Lower leg skin (tissue), 4 donors: Measurements from ENCODE around the gene ATP6V0A1. TPM values are rescaled to one million over a fixed set of nuclear protein-coding genes. Genes with fewer than 3 reads are reported as not detected.

Experiments
- DNase-seq, 2 donors: peaks; one replicate each; pipeline ENCODE4 v3.0.0-alpha.2; 2019; ENCODE audit warnings: low spot score in 2 of 2
- H3K4me3 ChIP-seq: fragments of 200-600 bp; sonication (generic); 2 replicates; pipeline ENCODE4 v1.5.1; 2017; ENCODE audit warnings: mild to moderate bottlenecking, low read depth; ENCODE audit not compliant: poor library complexity, severe bottlenecking
- CTCF ChIP-seq, 3 donors: fragments of 450-650 bp; IDR thresholded peaks; one replicate each; pipeline ENCODE4 v1.5.1; 2016; ENCODE audit warnings: antibody characterized with exemption in 3 of 3, mild to moderate bottlenecking in 3 of 3, moderate library complexity in 2 of 3
- POLR2A ChIP-seq, 2 donors: fragments of 450-650 bp; IDR thresholded peaks; one replicate each; pipeline ENCODE4 v1.6.1; 2016 to 2017; ENCODE audit warnings: antibody characterized with exemption in 2 of 2, mild to moderate bottlenecking in 1 of 2, moderate library complexity in 1 of 2
- WGBS, 2 donors: methylation state at CpG; one replicate each; pipeline ENCODE4 v1.1.5; 2018; 5-methylcytosine and 5-hydroxymethylcytosine counted together
- intact Hi-C: fragments of 100-400 bp; cut with DNase I; formaldehyde crosslinking; loops from one replicate; pipeline ENCODE4 v1.15.0; 2023; ENCODE audit warnings: low total_unique reads
- total RNA-seq, 4 donors: library from RNA; depleted of rRNA; stranded (reverse); fragments of >200 nt; gene quantifications; one replicate each; pipeline ENCODE4 v1.1.0, GENCODE V29; 2016

The ATP6V0A1 gene
- total RNA-seq, 4 donors from 2014 or later = 87.6 to 95.3 (median 91.3) TPM

- intact Hi-C loops = loop anchor here (5.0 kb wide), 1 partner anchor 104 kb away; no protein-coding TSS in a partner anchor
- WGBS, 2 donors = 1 to 2% methylated on average over 54 of the region's 58 CpGs
- no peak for TF ChIP-seq CTCF (IDR thresholded peaks at IDR 0.05)
- TF ChIP-seq POLR2A (IDR thresholded peaks at IDR 0.05) = peak in 1 of 2 donors; percentile 86
Observed at GRCh38 chr17:42422958-42423712, 35.5 kb upstream of the ATP6V0A1 start, which contains the start of gene CAVIN1. Gene CAVIN1 (minus strand): TSS chr17:42423256. CDS start chr17:42423097, 159 bp downstream.

GRCh38 chr17:42423766-42424165, 34.9 kb upstream of the ATP6V0A1 start:
- intact Hi-C loops = loop anchor here (5.0 kb wide), 1 partner anchor 104 kb away; no protein-coding TSS in a partner anchor
- no peak overlapping the region for H3K4me3 ChIP-seq
- WGBS, 2 donors = 53 to 56% methylated on average over 11 of the region's 11 CpGs
- TF ChIP-seq CTCF (IDR thresholded peaks at IDR 0.05) (no peak), POLR2A (IDR thresholded peaks at IDR 0.05) (no peak)
- DNase-seq = no peak

More at GRCh38 chr17:42422958-42423712, 35.5 kb upstream of the ATP6V0A1 start, which contains the start of gene CAVIN1:
- peak; percentile 98 to 100 for DNase-seq
- peak within 1 kb of the TSS; percentile 81 for H3K4me3 ChIP-seq

GRCh38 chr17:42424991-42425610, 33.6 kb upstream of the ATP6V0A1 start:
- WGBS, 2 donors = 42 to 60% methylated on average over 4 of the region's 4 CpGs
- TF ChIP-seq POLR2A (IDR thresholded peaks at IDR 0.05) = no peak
- TF ChIP-seq CTCF (IDR thresholded peaks at IDR 0.05) = no peak
- intact Hi-C loops = loop anchor here (5.0 kb wide), 1 partner anchor 102 kb away; no protein-coding TSS in a partner anchor
- no peak overlapping the region for H3K4me3 ChIP-seq
- DNase-seq = no peak

GRCh38 chr17:42428141-42428944, 30.3 kb upstream of the ATP6V0A1 start:
- TF ChIP-seq CTCF (IDR thresholded peaks at IDR 0.05) = peak in 1 of 3 donors; percentile 83
- TF ChIP-seq POLR2A (IDR thresholded peaks at IDR 0.05) = no peak
- intact Hi-C loops = no loop called here
- no peak overlapping the region for H3K4me3 ChIP-seq
- peak in 1 of 2 donors; percentile 73 for DNase-seq
- WGBS, 2 donors = 17 to 19% methylated on average over 4 of the region's 4 CpGs

- intact Hi-C loops = no loop called here
- no peak overlapping the region for H3K4me3 ChIP-seq
- no peak for DNase-seq
- 55 to 60% methylated on average over 3 of the region's 3 CpGs for WGBS, 2 donors
- TF ChIP-seq CTCF (IDR thresholded peaks at IDR 0.05) (no peak), POLR2A (IDR thresholded peaks at IDR 0.05) (no peak)
Observed at GRCh38 chr17:42429726-42430447, 28.8 kb upstream of the ATP6V0A1 start.
